ENCODE data around the gene WSCD2.

DNA sequence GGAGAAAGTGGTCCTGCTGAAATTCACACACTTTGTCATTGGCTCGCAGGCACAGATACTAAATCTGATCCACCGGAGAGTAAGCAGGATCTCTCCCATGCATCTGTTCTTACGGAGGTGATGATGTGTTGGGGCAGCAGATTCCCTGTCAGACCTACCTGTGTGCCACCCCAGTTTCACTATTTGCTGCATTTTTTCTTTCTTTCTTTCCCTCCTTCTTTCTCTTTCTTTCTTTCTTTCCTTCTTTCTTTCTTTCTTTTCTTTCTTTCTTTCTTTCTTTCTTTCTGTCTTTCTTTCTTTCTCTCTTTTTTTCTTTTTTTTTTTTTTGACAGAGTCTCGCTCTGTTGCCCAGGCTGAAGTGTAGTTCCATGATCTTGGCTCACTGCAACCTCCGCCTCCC is 37.4 kb downstream of the WSCD2 start:
- TF ChIP-seq, protein P1, sequence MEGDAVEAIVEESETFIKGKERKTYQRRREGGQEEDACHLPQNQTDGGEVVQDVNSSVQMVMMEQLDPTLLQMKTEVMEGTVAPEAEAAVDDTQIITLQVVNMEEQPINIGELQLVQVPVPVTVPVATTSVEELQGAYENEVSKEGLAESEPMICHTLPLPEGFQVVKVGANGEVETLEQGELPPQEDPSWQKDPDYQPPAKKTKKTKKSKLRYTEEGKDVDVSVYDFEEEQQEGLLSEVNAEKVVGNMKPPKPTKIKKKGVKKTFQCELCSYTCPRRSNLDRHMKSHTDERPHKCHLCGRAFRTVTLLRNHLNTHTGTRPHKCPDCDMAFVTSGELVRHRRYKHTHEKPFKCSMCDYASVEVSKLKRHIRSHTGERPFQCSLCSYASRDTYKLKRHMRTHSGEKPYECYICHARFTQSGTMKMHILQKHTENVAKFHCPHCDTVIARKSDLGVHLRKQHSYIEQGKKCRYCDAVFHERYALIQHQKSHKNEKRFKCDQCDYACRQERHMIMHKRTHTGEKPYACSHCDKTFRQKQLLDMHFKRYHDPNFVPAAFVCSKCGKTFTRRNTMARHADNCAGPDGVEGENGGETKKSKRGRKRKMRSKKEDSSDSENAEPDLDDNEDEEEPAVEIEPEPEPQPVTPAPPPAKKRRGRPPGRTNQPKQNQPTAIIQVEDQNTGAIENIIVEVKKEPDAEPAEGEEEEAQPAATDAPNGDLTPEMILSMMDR (IDR thresholded peaks at IDR 0.05) = no peak
- TF ChIP-seq POLR2A (IDR thresholded peaks at IDR 0.05) = no peak

Data from vagina (tissue), 2 donors.